8988T (cell line): ENCODE results near the gene SGTB.
A peak's percentile ranks its signal among the peaks of the same experiment; 100 is the strongest.
"Not testable (repeated sequence)": the region's sequence is repeated elsewhere in the genome, so short reads cannot be mapped to it uniquely, and the experiment has no call there.

Source experiments
- DNase-seq: peaks from one replicate; pipeline ENCODE4 v3.0.0; 2011

SGTB gene

GRCh38 chr5:65734196-65734775 is 12.4 kb upstream of the SGTB start:
- not testable (repeated sequence) for DNase-seq

GRCh38 chr5:65732046-65732445 is 10.1 kb upstream of the SGTB start:
- DNase-seq, result not testable (repeated sequence)

GRCh38 chr5:65730910-65731309 is 9.0 kb upstream of the SGTB start:
- DNase-seq, result no peak

- DNase-seq, result no peak
Measured at GRCh38 chr5:65728218-65728617, 6.3 kb upstream of the SGTB start.

GRCh38 chr5:65727491-65728156 is 5.7 kb upstream of the SGTB start:
- DNase-seq, result no peak

GRCh38 chr5:65722575-65723403 is 880 bp upstream of the SGTB start:
- peak; percentile 60 for DNase-seq

- peak; percentile 41 for DNase-seq
Measured at GRCh38 chr5:65721050-65721719, 724 bp downstream of the SGTB start.

- no peak for DNase-seq
Measured at GRCh38 chr5:65718576-65719310, 3.2 kb downstream of the SGTB start.

GRCh38 chr5:65708145-65708544 is 13.8 kb downstream of the SGTB start:
- DNase-seq, result no peak

- no peak for DNase-seq
Measured at GRCh38 chr5:65707663-65708062, 14.2 kb downstream of the SGTB start.

GRCh38 chr5:65704621-65705239 is 17.2 kb downstream of the SGTB start:
- no peak for DNase-seq

- DNase-seq, result no peak
Measured at GRCh38 chr5:65702036-65702435, 19.9 kb downstream of the SGTB start.

GRCh38 chr5:65699338-65699737 is 22.6 kb downstream of the SGTB start:
- no peak for DNase-seq

GRCh38 chr5:65696892-65697291 is 25.0 kb downstream of the SGTB start:
- DNase-seq, result no peak

- DNase-seq, result no peak
Measured at GRCh38 chr5:65695896-65696295, 26.0 kb downstream of the SGTB start.

- DNase-seq, result no peak
Measured at GRCh38 chr5:65695162-65695755, 26.6 kb downstream of the SGTB start.

- DNase-seq, result no peak
Measured at GRCh38 chr5:65693121-65693520, 28.8 kb downstream of the SGTB start.

GRCh38 chr5:65682148-65682547 is 39.8 kb downstream of the SGTB start:
- no peak for DNase-seq

GRCh38 chr5:65676056-65676455 is 45.9 kb downstream of the SGTB start:
- not testable (repeated sequence) for DNase-seq

- DNase-seq, result no peak
Measured at GRCh38 chr5:65674749-65675148, 47.2 kb downstream of the SGTB start.

- no peak for DNase-seq
Measured at GRCh38 chr5:65672796-65673195, 49.1 kb downstream of the SGTB start.

- DNase-seq, result no peak
Measured at GRCh38 chr5:65668696-65669095, 53.2 kb downstream of the SGTB start.
